HEK293 (cell line): ENCODE results near the gene TMEM272.

Source experiments
- CTCF ChIA-PET: fragments of 350-600 bp; formaldehyde crosslinking; extraction: SDS; loops from one replicate; lab custom pipeline; 2021; ENCODE audit warnings: antibody characterized with exemption; lab: Yijun Ruan, JAX
- POLR2A ChIA-PET: fragments of 300-600 bp; formaldehyde crosslinking; extraction: SDS; loops from one replicate; lab custom pipeline; 2020; ENCODE audit warnings: antibody characterized with exemption, inconsistent platforms; lab: Yijun Ruan, JAX
- H3K27ac ChIP-seq: fragments of 200-500 bp; sonication (Bioruptor generic); 2 replicates; pipeline ENCODE4 v1.5.1; 2014; ENCODE audit warnings: low read depth, low read length, control low read depth, inconsistent platforms; ENCODE audit errors: extremely low read depth
- H3K36me3 ChIP-seq, 2 experiments: fragments of 200-500 bp in 1 of 2; sonication (Bioruptor generic) in 1 of 2; 1 replicate in 1 of 2; 2 replicates in 1 of 2; pipeline ENCODE4 v1.5.1; 2014 to 2017; ENCODE audit warnings: inconsistent platforms in 2 of 2, low read length in 2 of 2; ENCODE audit not compliant: control insufficient read depth in 2 of 2, insufficient read depth in 1 of 2
- H3K4me1 ChIP-seq: fragments of 200-500 bp; sonication (Bioruptor generic); 2 replicates; pipeline ENCODE4 v1.5.1; 2014; ENCODE audit warnings: mild to moderate bottlenecking, low read length, inconsistent platforms; ENCODE audit not compliant: control insufficient read depth, insufficient read depth
- H3K4me3 ChIP-seq: 2 replicates; pipeline ENCODE4 v1.5.1; 2011; ENCODE audit warnings: low read depth, mild to moderate bottlenecking, control low read depth, low read length, moderate library complexity
- H3K9me3 ChIP-seq: fragments of 200-500 bp; sonication (Bioruptor generic); 2 replicates; pipeline ENCODE4 v1.5.1; 2014; ENCODE audit warnings: low read depth, low read length, inconsistent platforms; ENCODE audit not compliant: control insufficient read depth, insufficient read depth
- MYNN ChIP-seq: fragments of 450-650 bp; formaldehyde crosslinking; IDR thresholded peaks from 2 replicates; pipeline ENCODE4 v1.5.1; 2016; ENCODE audit warnings: missing biosample characterization, missing genetic modification characterization, borderline replicate concordance
- PATZ1 ChIP-seq: fragments of 450-650 bp; formaldehyde crosslinking; IDR thresholded peaks from 2 replicates; pipeline ENCODE4 v1.5.1; 2016; ENCODE audit warnings: missing biosample characterization, missing genetic modification characterization
- PBX3 ChIP-seq: sonication (generic); formaldehyde crosslinking; IDR thresholded peaks from 2 replicates; pipeline ENCODE4 v1.8.1; 2022; ENCODE audit warnings: mild to moderate bottlenecking, moderate library complexity, missing genetic modification reagents
- REST ChIP-seq: fragments of 450-650 bp; formaldehyde crosslinking; IDR thresholded peaks from 2 replicates; pipeline ENCODE4 v1.5.1; 2016; ENCODE audit warnings: missing biosample characterization, missing genetic modification characterization
- YY2 ChIP-seq: fragments of 450-650 bp; formaldehyde crosslinking; IDR thresholded peaks from 2 replicates; pipeline ENCODE4 v1.5.1; 2016; ENCODE audit warnings: missing biosample characterization, missing genetic modification characterization
- ZBTB1 ChIP-seq: fragments of 450-650 bp; formaldehyde crosslinking; IDR thresholded peaks from 2 replicates; pipeline ENCODE4 v1.5.1; 2016; ENCODE audit warnings: missing biosample characterization, missing genetic modification characterization
- ZBTB49 ChIP-seq: fragments of 450-650 bp; formaldehyde crosslinking; IDR thresholded peaks from 2 replicates; pipeline ENCODE4 v1.5.1; 2016; ENCODE audit warnings: missing biosample characterization, missing genetic modification characterization, low read depth
- ZNF138 ChIP-seq: fragments of 450-650 bp; formaldehyde crosslinking; IDR thresholded peaks from 2 replicates; pipeline ENCODE4 v1.5.1; 2016; ENCODE audit warnings: missing biosample characterization, missing genetic modification characterization, borderline replicate concordance
- ZNF148 ChIP-seq: fragments of 450-650 bp; formaldehyde crosslinking; IDR thresholded peaks from 2 replicates; pipeline ENCODE4 v1.5.0; 2017; ENCODE audit warnings: missing biosample characterization, missing genetic modification characterization, borderline replicate concordance
- ZNF184 ChIP-seq: fragments of 450-650 bp; IDR thresholded peaks from 2 replicates; pipeline ENCODE4 v1.5.1; 2018; ENCODE audit warnings: missing biosample characterization, mild to moderate bottlenecking, missing genetic modification characterization
- ZNF274 ChIP-seq, 2 experiments: fragments of 200-500 bp in 1 of 2; fragments of 450-650 bp in 1 of 2; sonication (Bioruptor generic) in 1 of 2; formaldehyde crosslinking in 1 of 2; IDR thresholded peaks; 2 replicates each; pipeline versions ENCODE4 v1.5.1 to v1.6.1; 2014 to 2016; ENCODE audit warnings: borderline replicate concordance in 1 of 2, inconsistent platforms in 1 of 2, low read length in 1 of 2, missing biosample characterization in 1 of 2, missing genetic modification characterization in 1 of 2
- ZNF37A ChIP-seq: fragments of 450-650 bp; IDR thresholded peaks from 2 replicates; pipeline ENCODE4 v1.5.1; 2018; ENCODE audit warnings: missing biosample characterization, missing genetic modification characterization
- ZNF404 ChIP-seq: fragments of 450-650 bp; formaldehyde crosslinking; IDR thresholded peaks from 2 replicates; pipeline ENCODE4 v1.5.1; 2017; ENCODE audit warnings: missing biosample characterization, missing genetic modification characterization
- ZNF473 ChIP-seq: fragments of 450-650 bp; formaldehyde crosslinking; IDR thresholded peaks from 2 replicates; pipeline ENCODE4 v1.5.1; 2017; ENCODE audit warnings: missing biosample characterization, missing genetic modification characterization
- ZSCAN18 ChIP-seq: fragments of 450-650 bp; formaldehyde crosslinking; IDR thresholded peaks from 2 replicates; pipeline ENCODE4 v1.5.1; 2016; ENCODE audit warnings: missing biosample characterization, missing genetic modification characterization

Gene TMEM272

GRCh38 chr13:51840917-51841316 lies 4.1 kb downstream of the TMEM272 start (continued):
- TF ChIP-seq MYNN: no peak
- no peak for TF ChIP-seq ZBTB1 (tag by site-specific recombination)

GRCh38 chr13:51839711-51840540 lies 5.1 kb downstream of the TMEM272 start:
- TF ChIP-seq ZNF473 (tag by site-specific recombination) (no peak), ZNF404 (no peak), PBX3 (CRISPR knock-in tag) (no peak), ZBTB49 (tag by site-specific recombination) (no peak), ZNF148 (tag by site-specific recombination) (no peak)
- H3K4me1 ChIP-seq: no peaks in the 10 kb centered on the region
- no peaks in the 10 kb centered on the region for H3K36me3 ChIP-seq
- H3K9me3 ChIP-seq: no peaks in the 10 kb centered on the region
- CTCF ChIA-PET: no interaction called here
- no peak overlapping the region for H3K4me3 ChIP-seq
- POLR2A ChIA-PET: no interaction called here
- no peak overlapping the region for H3K27ac ChIP-seq

GRCh38 chr13:51838240-51838846 lies 6.6 kb downstream of the TMEM272 start:
- Histone ChIP-seq H3K27ac (no peak overlapping the region), H3K36me3 (no peaks in the 10 kb centered on the region), H3K4me1 (no peaks in the 10 kb centered on the region), H3K4me3 (no peak overlapping the region), H3K9me3 (no peaks in the 10 kb centered on the region)
- ChIA-PET CTCF (interaction anchor here (0.6 to 0.8 kb wide), 2 partner anchors 23 to 612 kb away, joined by 3 read pairs; no protein-coding TSS in a partner anchor), POLR2A (no interaction called here)
- TF ChIP-seq ZNF274 (IDR thresholded peaks at IDR 0.05; ENCODE audit: low read length) (no peak), ZNF274 (tag by site-specific recombination; IDR thresholded peaks at IDR 0.05; ENCODE audit: borderline replicate concordance) (no peak), PBX3 (CRISPR knock-in tag) (no peak), ZSCAN18 (tag by site-specific recombination) (no peak), ZNF184 (tag by site-specific recombination) (no peak), ZNF138 (tag by site-specific recombination) (no peak), ZNF37A (tag by site-specific recombination) (no peak), YY2 (tag by site-specific recombination) (no peak), REST (tag by site-specific recombination) (no peak), PATZ1 (no peak)
